ENCODE data around the gene PAX9.

PAX9 gene

DNA sequence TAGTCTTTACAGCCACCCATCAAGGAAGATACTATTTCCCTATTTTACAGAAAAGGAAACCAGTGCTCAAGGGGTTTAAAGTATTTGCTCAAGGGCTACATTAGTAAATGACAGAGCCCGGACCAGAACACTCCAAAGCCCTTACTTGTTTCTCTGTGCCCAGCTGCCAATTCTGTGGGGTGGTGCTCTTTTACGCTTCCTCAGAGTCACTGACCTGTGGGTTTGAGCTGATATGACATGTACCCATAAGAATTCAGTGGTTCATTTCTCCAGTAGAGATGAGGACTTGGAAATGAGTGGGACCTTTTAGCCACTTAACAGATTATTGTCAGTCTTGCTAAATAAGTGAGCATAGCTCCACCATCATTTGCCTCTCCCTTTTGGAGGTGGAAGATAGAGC, 41.8 kb upstream of the PAX9 start:
- no peak overlapping the region for H2BK15ac ChIP-seq (ENCODE audit: low read length)
- H3K27me3 ChIP-seq (ENCODE audit: control insufficient read depth in 3 of 3, insufficient read depth in 3 of 3, low read depth in 1 of 3, low read length in 3 of 3) = peaks cover 0 to 6% (median 0%) of the 10 kb centered on the region in 3 experiments
- H3K4me1 ChIP-seq (ENCODE audit: control insufficient read depth in 2 of 2, insufficient read depth in 1 of 2, low read depth in 1 of 2, low read length in 2 of 2) = no peaks in the 10 kb centered on the region
- no peak overlapping the region for H3K4me2 ChIP-seq (ENCODE audit: insufficient read depth, low read length, poor library complexity, severe bottlenecking)
- no peak overlapping the region for H3K4ac ChIP-seq (ENCODE audit: low read length)
- no peak overlapping the region for H2BK12ac ChIP-seq (ENCODE audit: low read length)
- no peak overlapping the region for H3K4me3 ChIP-seq (ENCODE audit: low read length in 2 of 2)
- H4K8ac ChIP-seq (ENCODE audit: low read depth, low read length) = no peak overlapping the region
- no peak overlapping the region for H3K23ac ChIP-seq (ENCODE audit: low read depth, low read length, poor library complexity)
- no peak overlapping the region for H3K18ac ChIP-seq (ENCODE audit: low read length)
- H3K14ac ChIP-seq (ENCODE audit: low read length) = no peak overlapping the region
- no peak overlapping the region for H2AFZ ChIP-seq (ENCODE audit: low read length)
- H2AK5ac ChIP-seq (ENCODE audit: low read depth, low read length) = no peak overlapping the region
- H4K91ac ChIP-seq (ENCODE audit: low read depth, low read length, poor library complexity) = no peak overlapping the region
- H3K9me3 ChIP-seq (replicated peaks in 1 of 2; ENCODE audit: control insufficient read depth in 2 of 2, insufficient read depth in 1 of 2, low read depth in 1 of 2, low read length in 2 of 2) = no peaks in the 10 kb centered on the region
- H3K27ac ChIP-seq (replicated peaks; ENCODE audit: low read length) = no peak overlapping the region
- H3K9ac ChIP-seq (ENCODE audit: low read depth, low read length, poor library complexity) = no peak overlapping the region
- WGBS, 2 donors (ENCODE audit: extremely low coverage in 2 of 2, insufficient read length in 2 of 2, insufficient replicate concordance in 1 of 2) = no CpG with 5 or more reads among the region's 2 CpGs
- no peaks in the 10 kb centered on the region for H3K79me1 ChIP-seq (ENCODE audit: low read depth, low read length)
- no peak overlapping the region for H2BK120ac ChIP-seq (ENCODE audit: low read depth, low read length)
- H3K36me3 ChIP-seq (replicated peaks in 1 of 2; ENCODE audit: control insufficient read depth in 2 of 2, insufficient read depth in 2 of 2, low read length in 2 of 2) = no peaks in the 10 kb centered on the region
- H2BK5ac ChIP-seq (ENCODE audit: low read length) = no peak overlapping the region
- DNase-seq (ENCODE audit: low spot score) = no peak

DNA sequence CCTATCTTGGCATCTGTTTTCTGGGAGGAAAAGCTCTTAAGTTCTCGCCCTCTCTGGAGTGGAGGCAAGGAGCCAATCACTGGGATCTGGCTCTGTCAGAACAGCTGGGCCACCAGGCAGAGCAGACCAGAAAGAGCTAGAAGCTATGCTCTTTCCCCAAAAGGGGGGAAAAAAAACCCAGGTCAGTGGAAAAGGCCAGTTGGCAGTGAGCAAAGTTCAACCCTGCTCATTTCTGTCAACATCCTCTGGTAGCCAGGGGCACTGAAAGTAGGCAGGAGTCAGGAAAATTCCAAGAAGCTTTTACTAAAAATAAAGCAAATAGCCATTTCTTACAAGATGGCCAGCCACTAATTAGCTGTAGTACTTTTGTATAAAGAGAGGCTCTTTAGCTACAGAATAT, 36.6 kb upstream of the PAX9 start:
- Histone ChIP-seq H3K4me2 (ENCODE audit: insufficient read depth, low read length, poor library complexity, severe bottlenecking) (no peak overlapping the region), H2BK120ac (ENCODE audit: low read depth, low read length) (no peak overlapping the region), H3K14ac (ENCODE audit: low read length) (no peak overlapping the region), H3K4me1 (ENCODE audit: control insufficient read depth in 2 of 2, insufficient read depth in 1 of 2, low read depth in 1 of 2, low read length in 2 of 2) (no peaks in the 10 kb centered on the region), H3K36me3 (replicated peaks in 1 of 2; ENCODE audit: control insufficient read depth in 2 of 2, insufficient read depth in 2 of 2, low read length in 2 of 2) (no peaks in the 10 kb centered on the region), H4K8ac (ENCODE audit: low read depth, low read length) (no peak overlapping the region), H4K91ac (ENCODE audit: low read depth, low read length, poor library complexity) (no peak overlapping the region), H2BK12ac (ENCODE audit: low read length) (no peak overlapping the region), H3K9ac (ENCODE audit: low read depth, low read length, poor library complexity) (no peak overlapping the region), H3K27ac (replicated peaks; ENCODE audit: low read length) (no peak overlapping the region), H3K4me3 (ENCODE audit: low read length in 2 of 2) (no peak overlapping the region), H3K23ac (ENCODE audit: low read depth, low read length, poor library complexity) (no peak overlapping the region), H3K9me3 (replicated peaks in 1 of 2; ENCODE audit: control insufficient read depth in 2 of 2, insufficient read depth in 1 of 2, low read depth in 1 of 2, low read length in 2 of 2) (no peaks in the 10 kb centered on the region), H3K79me1 (ENCODE audit: low read depth, low read length) (no peaks in the 10 kb centered on the region), H2BK5ac (ENCODE audit: low read length) (no peak overlapping the region), H3K27me3 (ENCODE audit: control insufficient read depth in 3 of 3, insufficient read depth in 3 of 3, low read depth in 1 of 3, low read length in 3 of 3) (peaks cover 0 to 23% (median 0%) of the 10 kb centered on the region in 3 experiments), H3K18ac (ENCODE audit: low read length) (no peak overlapping the region), H3K4ac (ENCODE audit: low read length) (no peak overlapping the region), H2AK5ac (ENCODE audit: low read depth, low read length) (no peak overlapping the region), H2AFZ (ENCODE audit: low read length) (no peak overlapping the region), H2BK15ac (ENCODE audit: low read length) (no peak overlapping the region)
- no peak for DNase-seq (ENCODE audit: low spot score)
- WGBS, 2 donors (ENCODE audit: extremely low coverage in 2 of 2, insufficient read length in 2 of 2, insufficient replicate concordance in 1 of 2) = no CpG with 5 or more reads among the region's 1 CpG

DNA sequence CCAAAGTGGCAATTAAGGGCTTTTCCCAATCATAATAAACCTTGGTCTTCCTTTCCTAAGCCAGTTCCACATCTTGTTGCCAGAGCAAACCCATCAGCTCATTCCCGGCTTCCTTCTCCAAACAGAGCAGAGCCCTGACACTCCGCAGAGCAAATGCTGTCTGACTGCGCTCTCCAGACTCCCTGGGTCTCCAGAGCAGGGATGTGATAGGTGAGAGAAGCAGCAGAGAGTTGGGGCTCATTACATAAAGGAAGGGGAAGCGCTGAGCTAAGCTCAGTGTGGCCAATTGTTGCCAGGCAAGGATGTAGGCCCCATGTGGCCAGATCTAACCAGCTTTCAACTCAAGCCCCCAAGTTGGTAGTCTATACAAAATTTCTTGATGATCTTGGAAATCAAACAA, 36.2 kb upstream of the PAX9 start:
- no CpG with 5 or more reads among the region's 4 CpGs for WGBS, 2 donors (ENCODE audit: extremely low coverage in 2 of 2, insufficient read length in 2 of 2, insufficient replicate concordance in 1 of 2)

DNA sequence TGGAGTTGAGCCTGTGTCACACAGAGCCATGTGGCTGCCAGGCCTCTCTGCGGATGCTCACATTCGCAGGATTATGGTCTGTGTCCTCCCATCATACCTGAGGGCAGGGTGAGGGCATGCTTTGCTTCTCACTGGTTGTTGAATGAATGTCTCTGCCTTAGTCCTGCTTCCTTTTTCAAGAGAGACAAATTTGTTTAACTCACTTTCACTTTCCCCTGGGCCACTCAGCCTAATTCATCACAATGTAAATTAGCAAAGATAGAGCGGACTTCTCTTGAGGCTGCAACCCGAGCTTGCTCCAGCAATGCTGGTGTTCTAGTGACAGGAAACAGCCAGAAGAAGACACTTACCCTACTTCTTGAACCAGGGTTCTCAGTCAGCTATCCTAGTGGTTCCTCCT, 35.5 kb upstream of the PAX9 start:
- Histone ChIP-seq H3K27ac (replicated peaks; ENCODE audit: low read length) (no peak overlapping the region), H4K91ac (ENCODE audit: low read depth, low read length, poor library complexity) (no peak overlapping the region), H3K4me2 (ENCODE audit: insufficient read depth, low read length, poor library complexity, severe bottlenecking) (no peak overlapping the region), H3K18ac (ENCODE audit: low read length) (no peak overlapping the region), H3K79me1 (ENCODE audit: low read depth, low read length) (no peaks in the 10 kb centered on the region), H2AK5ac (ENCODE audit: low read depth, low read length) (no peak overlapping the region), H2BK15ac (ENCODE audit: low read length) (no peak overlapping the region), H2AFZ (ENCODE audit: low read length) (no peak overlapping the region), H3K9ac (ENCODE audit: low read depth, low read length, poor library complexity) (no peak overlapping the region), H3K4ac (ENCODE audit: low read length) (no peak overlapping the region), H2BK5ac (ENCODE audit: low read length) (no peak overlapping the region), H2BK12ac (ENCODE audit: low read length) (no peak overlapping the region), H4K8ac (ENCODE audit: low read depth, low read length) (no peak overlapping the region), H3K36me3 (replicated peaks in 1 of 2; ENCODE audit: control insufficient read depth in 2 of 2, insufficient read depth in 2 of 2, low read length in 2 of 2) (no peaks in the 10 kb centered on the region), H3K27me3 (ENCODE audit: control insufficient read depth in 3 of 3, insufficient read depth in 3 of 3, low read depth in 1 of 3, low read length in 3 of 3) (peaks cover 0 to 23% (median 0%) of the 10 kb centered on the region in 3 experiments), H3K4me1 (ENCODE audit: control insufficient read depth in 2 of 2, insufficient read depth in 1 of 2, low read depth in 1 of 2, low read length in 2 of 2) (no peaks in the 10 kb centered on the region), H3K9me3 (replicated peaks in 1 of 2; ENCODE audit: control insufficient read depth in 2 of 2, insufficient read depth in 1 of 2, low read depth in 1 of 2, low read length in 2 of 2) (no peaks in the 10 kb centered on the region), H3K23ac (ENCODE audit: low read depth, low read length, poor library complexity) (no peak overlapping the region), H3K4me3 (ENCODE audit: low read length in 2 of 2) (no peak overlapping the region), H2BK120ac (ENCODE audit: low read depth, low read length) (no peak overlapping the region), H3K14ac (ENCODE audit: low read length) (no peak overlapping the region)
- WGBS, 2 donors (ENCODE audit: extremely low coverage in 2 of 2, insufficient read length in 2 of 2, insufficient replicate concordance in 1 of 2) = no CpG with 5 or more reads among the region's 4 CpGs
- no peak for DNase-seq (ENCODE audit: low spot score)

More for the DNA sequence above, 36.2 kb upstream of the PAX9 start:
- no peaks in the 10 kb centered on the region for H3K4me1 ChIP-seq (ENCODE audit: control insufficient read depth in 2 of 2, insufficient read depth in 1 of 2, low read depth in 1 of 2, low read length in 2 of 2)
- H3K4ac ChIP-seq (ENCODE audit: low read length) = no peak overlapping the region
- no peaks in the 10 kb centered on the region for H3K36me3 ChIP-seq (replicated peaks in 1 of 2; ENCODE audit: control insufficient read depth in 2 of 2, insufficient read depth in 2 of 2, low read length in 2 of 2)
- H2BK12ac ChIP-seq (ENCODE audit: low read length) = no peak overlapping the region
- H3K9ac ChIP-seq (ENCODE audit: low read depth, low read length, poor library complexity) = no peak overlapping the region
- no peak overlapping the region for H2BK120ac ChIP-seq (ENCODE audit: low read depth, low read length)
- peaks cover 0 to 23% (median 0%) of the 10 kb centered on the region in 3 experiments for H3K27me3 ChIP-seq (ENCODE audit: control insufficient read depth in 3 of 3, insufficient read depth in 3 of 3, low read depth in 1 of 3, low read length in 3 of 3)
- no peak for DNase-seq (ENCODE audit: low spot score)
- H3K4me2 ChIP-seq (ENCODE audit: insufficient read depth, low read length, poor library complexity, severe bottlenecking) = no peak overlapping the region
- no peak overlapping the region for H3K23ac ChIP-seq (ENCODE audit: low read depth, low read length, poor library complexity)
- H3K9me3 ChIP-seq (replicated peaks in 1 of 2; ENCODE audit: control insufficient read depth in 2 of 2, insufficient read depth in 1 of 2, low read depth in 1 of 2, low read length in 2 of 2) = no peaks in the 10 kb centered on the region
- no peaks in the 10 kb centered on the region for H3K79me1 ChIP-seq (ENCODE audit: low read depth, low read length)
- H3K14ac ChIP-seq (ENCODE audit: low read length) = no peak overlapping the region
- no peak overlapping the region for H2AFZ ChIP-seq (ENCODE audit: low read length)
- no peak overlapping the region for H2BK15ac ChIP-seq (ENCODE audit: low read length)
- no peak overlapping the region for H4K8ac ChIP-seq (ENCODE audit: low read depth, low read length)
- H3K4me3 ChIP-seq (ENCODE audit: low read length in 2 of 2) = no peak overlapping the region
- no peak overlapping the region for H3K18ac ChIP-seq (ENCODE audit: low read length)
- no peak overlapping the region for H2AK5ac ChIP-seq (ENCODE audit: low read depth, low read length)
- H2BK5ac ChIP-seq (ENCODE audit: low read length) = no peak overlapping the region
- no peak overlapping the region for H3K27ac ChIP-seq (replicated peaks; ENCODE audit: low read length)
- no peak overlapping the region for H4K91ac ChIP-seq (ENCODE audit: low read depth, low read length, poor library complexity)
